Umbilical cord (tissue), 2 donors: ENCODE data around the gene RRP1B. TPM values are rescaled to one million over a fixed set of nuclear protein-coding genes. Genes with fewer than 3 reads are reported as not detected.
"Not testable (repeated sequence)": the region's sequence is repeated elsewhere in the genome, so short reads cannot be mapped to it uniquely, and the experiment has no call there.

Experiments used
- DNase-seq: peaks from one replicate; pipeline ENCODE4 v3.0.0-alpha.2; 2015; ENCODE audit warnings: low spot score
- total RNA-seq: library from RNA; depleted of rRNA; stranded (reverse); fragments of >200 nt; gene quantifications from one replicate; pipeline ENCODE4 v1.2.3, GENCODE V29; 2014; ENCODE audit warnings: low replicate concordance; ENCODE audit not compliant: insufficient read depth

RRP1B gene
- total RNA-seq, 1 donor from 2014 or later: 16.1 TPM

DNA sequence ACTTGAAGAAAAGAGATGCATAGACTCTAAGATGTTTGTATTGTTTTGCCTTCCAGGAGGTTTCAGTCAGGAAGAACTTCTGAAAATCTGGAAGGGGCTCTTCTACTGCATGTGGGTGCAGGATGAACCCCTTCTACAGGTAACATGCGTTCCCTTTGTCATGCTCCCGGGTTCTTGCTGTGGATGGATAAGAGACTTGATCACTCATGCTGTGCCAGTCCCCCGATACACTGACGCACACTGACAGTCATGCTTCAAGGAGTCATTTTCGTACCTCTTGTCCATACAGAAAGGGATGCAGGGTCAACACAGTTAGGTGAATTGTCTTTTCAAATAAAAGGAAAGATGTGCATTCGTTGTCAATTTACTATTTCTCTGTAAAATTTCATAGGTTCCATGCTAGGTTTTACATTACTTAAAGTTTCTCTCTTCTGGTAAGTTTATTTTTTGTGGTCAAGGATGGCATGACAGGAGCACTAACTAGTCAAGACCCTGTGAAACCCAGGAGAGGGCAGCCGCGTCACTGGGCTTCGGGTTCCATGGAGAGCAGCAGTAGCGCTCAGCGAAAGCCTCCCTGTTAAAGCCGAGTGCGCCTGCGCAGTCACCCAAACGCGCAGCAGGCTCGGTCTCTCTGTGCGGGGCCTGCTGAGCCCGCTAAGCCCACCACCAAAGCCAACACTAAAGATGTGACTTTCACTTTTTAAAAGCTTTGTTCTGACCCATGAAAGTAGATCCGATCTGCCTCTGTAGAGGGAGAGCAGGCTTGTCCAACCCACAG, 10.7 kb downstream of the RRP1B start:
- DNase-seq: no peak

DNA sequence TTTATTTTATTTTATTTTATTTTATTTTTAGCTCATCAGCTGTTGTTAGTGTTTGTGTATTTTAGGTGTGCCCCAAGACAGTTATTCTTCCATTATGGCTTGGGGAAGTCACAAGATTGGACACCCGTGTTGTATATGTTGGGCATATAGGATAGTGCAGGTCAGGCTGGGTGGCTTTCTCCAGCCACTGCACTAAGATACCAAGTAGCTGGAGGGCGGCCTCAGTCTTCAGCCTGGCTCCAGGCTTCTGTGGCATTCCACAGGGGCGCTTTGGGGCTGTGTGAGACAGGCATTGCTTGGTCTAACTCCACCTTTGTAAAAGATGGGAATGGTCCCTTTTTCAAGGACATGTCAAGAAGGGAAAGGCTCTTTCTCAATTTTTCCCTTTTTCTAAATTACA, 16.5 kb downstream of the RRP1B start:
- DNase-seq: no peak

DNA sequence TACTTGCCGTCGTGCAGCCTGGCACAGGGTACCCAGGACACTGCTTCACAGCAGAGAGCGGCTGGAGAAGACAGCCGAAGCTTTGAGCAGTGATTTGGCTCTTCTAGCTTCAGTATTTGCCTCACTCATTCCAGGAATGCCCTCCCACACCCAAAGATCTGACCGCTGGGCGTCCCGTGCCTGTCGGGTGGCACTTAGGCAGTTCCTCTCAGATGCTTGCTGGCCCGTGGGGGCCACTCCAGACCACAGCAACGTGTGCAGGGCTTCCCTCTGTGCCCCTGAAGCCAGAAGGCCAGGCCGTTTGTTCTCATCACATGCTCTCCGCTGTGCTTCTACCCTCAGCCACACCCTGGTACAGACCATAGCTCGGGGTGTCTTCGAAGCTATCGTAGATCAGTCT, 17.0 kb downstream of the RRP1B start:
- no peak for DNase-seq

DNA sequence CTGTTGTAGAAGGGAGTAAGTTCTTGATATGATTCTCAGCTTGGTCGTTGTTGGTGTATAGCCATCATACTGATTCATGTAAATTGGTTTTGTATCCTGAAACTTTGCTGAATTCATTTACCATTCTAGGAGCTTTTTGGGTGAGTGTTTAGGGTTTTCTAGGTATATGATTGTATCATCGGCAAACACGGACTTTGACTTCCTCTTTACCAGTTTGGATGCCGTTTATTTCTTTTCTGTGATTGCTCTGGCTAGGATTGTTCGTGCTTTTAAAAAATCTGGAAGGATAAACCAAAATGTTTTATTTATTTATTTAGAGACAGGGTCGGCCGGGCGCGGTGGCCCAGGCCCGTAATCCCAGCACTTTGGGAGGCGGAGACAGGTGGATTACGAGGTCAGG, 20.6 kb downstream of the RRP1B start:
- DNase-seq: no peak

DNA sequence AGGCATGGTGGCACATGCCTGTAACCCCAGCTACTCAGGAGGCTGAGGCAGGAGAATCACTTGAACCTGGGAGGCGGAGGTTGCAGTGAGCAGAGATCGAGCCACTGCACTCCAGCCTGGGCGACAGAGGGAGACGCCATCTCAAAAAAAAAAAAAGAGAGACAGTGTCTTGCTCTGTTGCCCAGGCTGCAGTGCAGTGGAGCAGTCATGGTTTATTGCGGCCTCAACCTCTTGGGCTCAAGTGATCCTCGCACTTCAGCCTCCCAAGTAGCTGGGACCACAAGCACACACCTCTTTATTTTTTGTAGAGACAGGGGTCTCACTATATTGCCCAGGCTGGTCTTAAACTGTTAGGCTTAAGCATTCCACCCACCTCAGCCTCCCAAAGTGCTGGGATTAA, 21.1 kb downstream of the RRP1B start:
- DNase-seq: not testable (repeated sequence)

DNA sequence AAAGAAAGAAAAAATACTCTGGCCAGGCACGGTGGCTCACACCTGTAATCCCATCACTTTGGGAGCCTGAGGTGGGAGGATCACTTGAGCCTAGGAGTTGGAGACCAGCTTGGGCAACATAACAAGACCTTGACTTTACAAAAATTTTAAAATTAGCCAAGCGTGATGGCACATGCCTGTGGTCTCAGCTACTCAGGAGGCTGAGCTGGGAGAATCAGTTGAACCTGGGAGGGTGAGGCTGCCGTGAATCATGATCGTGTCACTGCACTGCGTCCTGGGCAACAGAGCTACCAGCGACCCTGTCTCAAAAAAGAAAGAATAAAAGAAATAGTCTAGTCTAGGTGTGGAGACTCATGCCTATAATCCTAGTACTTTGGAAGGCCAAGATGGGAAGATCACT, 22.3 kb downstream of the RRP1B start:
- DNase-seq: no peak

DNA sequence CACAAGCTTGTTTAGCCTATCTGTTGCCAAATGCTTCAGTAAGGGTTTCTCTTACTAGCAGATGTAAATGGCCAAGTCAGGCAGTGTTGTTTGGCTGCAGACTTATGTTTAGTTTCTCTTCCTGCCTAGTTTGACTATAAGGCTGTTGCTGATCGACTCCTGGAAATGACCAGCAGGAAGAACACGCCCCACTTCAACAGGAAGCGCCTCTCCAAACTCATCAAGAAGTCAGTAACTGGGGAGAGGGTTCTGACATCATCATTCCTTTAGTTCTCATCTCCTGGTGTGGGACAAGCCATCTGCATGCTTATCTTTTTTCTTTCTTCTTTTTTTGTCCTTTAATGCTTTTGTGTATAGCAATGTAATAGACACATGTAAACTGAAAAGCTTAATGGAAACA, 25.1 kb downstream of the RRP1B start:
- no peak for DNase-seq

DNA sequence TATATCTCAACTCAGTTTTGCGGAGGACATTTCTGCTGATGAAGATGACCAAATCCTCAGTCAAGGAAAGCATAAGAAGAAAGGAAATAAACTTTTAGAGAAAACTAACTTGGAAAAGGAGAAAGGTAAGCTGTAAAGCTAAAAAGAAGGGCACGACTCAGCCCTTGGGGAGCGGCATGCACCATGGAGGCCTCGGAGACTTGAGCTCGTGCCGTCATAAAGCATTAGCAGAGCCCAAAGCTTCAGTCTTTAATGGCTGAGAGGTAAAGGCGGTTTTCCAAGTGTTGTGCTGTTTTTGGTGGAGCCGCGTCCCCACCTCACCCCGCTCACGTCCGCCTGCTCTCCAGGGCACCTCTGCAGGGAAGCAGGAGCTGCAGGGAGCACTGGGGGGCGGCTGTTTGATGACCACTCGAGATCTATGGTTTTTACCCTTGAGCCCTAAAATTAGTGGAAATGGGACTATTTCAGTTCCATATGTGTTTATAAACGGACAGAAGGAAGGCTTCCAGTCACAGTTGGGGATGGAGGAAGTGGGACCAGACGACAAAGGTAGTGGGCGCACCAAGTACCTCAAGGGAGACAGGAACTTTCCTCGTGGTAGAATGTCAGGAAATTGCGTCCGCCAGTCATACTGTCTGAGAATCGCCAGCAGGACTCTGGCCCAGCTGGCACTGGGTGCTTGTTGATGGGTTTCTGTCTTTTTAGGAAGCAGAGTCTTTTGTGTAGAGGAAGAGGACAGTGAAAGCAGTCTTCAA, 27.6 kb downstream of the RRP1B start:
- no peak for DNase-seq

DNA sequence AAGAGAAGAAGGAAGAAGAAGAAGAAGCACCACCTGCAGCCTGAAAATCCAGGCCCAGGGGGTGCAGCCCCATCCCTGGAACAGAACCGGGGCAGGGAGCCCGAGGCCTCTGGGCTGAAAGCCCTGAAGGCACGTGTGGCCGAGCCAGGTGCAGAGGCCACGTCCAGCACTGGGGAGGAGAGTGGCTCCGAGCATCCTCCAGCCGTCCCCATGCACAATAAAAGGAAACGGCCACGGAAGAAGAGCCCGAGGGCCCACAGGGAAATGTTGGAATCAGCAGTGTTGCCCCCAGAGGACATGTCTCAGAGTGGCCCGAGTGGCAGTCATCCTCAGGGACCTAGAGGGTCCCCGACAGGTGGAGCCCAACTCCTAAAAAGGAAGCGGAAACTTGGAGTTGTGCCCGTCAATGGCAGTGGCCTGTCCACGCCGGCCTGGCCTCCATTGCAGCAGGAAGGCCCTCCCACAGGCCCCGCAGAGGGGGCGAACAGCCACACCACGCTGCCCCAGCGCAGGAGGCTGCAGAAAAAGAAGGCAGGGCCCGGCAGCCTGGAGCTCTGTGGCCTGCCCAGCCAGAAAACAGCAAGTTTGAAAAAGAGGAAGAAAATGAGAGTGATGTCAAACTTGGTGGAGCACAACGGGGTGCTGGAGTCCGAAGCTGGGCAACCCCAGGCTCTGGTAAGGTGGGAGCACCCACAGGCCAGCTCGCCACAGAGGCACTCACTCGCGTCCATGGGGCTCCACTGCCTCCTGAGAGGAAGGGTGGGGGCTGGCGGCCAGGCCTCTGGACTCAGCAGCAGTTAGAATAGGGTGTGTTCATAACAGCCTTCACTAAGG, 28.4 kb downstream of the RRP1B start:
- DNase-seq: no peak

DNA sequence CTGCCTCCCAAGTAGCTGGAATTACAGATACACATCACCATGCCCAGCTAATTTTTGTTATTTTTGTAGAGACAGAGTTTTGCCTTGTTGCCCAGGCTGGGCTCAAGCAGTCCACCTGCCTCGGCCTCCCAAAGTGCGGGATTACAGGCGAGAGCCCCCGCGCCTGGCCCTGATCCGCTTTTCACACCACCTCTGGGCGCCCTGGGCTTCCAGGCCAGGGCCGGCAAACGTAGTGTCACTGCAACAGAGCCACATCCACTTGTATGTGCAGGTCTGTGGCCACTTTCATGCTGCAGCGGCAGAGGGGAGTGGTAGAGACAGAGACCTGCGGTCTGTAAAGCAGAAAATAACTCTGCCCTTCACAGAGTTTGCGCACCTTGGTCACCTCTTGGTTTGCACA, 29.5 kb downstream of the RRP1B start:
- DNase-seq: no peak

DNA sequence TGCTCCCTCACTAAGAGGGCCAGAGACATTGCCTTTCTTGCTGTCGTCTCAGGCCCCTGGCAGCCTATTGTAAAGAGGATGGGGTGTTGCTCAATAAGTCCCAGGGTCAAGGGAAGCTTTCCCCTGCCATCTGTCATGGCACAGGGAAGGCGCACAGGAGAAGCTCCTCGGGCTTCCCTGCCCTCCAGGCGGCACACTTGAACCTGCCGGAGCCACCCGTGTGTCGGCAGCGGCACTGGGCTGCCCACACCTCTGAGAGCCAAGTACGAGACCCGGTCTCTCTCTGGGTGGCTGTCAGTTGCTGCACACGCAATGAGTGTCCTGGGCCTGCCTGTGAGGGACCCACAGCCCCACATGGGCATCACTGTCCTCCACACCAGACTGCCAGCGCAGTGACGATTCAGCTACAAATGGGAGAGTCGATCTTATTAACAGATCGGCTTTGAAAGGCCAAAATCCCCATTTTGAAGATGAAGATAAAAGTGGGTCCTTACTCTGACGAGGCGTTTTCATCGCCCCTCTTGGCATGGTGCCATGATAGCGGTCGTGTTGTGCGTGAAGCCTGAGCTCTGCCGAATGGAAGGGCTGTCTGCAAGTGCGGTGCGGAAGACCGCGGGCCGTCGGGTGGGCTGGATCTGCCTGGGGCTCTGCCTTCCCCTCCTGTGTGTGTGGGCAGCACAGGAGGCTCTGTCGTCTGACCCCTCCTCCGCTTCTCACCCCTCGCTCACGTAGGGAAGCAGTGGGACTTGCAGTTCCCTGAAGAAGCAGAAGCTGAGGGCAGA, 30.4 kb downstream of the RRP1B start:
- DNase-seq: no peak

DNA sequence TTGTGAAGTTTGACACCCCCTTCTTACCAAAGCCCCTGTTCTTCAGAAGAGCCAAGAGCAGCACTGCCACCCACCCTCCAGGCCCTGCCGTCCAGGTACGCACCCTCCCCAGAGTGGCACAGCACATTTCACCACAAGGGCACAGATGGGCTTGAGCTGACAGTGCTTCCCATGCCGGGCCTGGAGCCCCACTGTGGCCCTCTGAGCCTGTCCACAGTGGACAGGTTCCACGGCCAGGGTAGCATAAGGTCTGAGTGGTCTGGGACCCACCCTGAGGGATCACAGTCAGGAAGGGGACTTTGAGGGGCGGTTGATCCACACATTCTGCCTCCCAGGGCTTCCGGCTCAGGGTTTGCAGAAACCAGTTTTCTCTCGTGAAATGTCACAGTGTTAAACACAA, 31.0 kb downstream of the RRP1B start:
- no peak for DNase-seq

DNA sequence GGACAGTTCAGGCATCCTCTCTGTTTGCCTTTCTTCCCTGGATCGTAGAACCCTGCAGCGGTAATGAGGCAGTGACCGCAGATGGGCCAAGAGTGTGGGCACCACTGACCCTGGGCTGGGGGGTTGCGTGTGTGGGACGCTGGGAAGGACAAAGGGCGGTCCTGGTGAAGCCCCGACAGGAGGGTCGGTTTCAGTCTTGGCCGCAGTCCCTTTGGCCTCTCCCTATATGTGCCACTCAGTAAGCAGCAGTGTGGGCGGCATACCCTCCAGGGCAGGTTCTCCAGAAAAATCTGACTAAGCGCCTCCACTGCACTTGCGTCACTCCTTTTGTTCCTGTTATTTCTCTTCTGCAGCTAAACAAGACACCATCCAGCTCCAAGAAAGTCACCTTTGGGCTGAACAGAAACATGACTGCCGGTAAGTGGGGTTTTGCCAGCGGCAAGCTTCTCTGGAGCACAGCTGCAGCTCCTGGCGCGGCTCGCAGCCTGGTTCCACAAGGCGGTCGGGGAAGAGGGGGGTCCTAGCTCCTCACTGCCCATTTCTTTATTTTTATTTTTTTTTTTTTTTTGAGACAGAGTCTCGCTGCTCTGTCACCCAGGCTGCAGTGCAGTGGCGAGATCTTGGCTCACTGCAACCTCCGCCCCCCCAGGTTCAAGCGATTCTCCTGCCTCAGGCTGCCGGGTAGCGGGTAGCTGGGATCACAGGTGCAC, 31.9 kb downstream of the RRP1B start:
- no peak for DNase-seq

DNA sequence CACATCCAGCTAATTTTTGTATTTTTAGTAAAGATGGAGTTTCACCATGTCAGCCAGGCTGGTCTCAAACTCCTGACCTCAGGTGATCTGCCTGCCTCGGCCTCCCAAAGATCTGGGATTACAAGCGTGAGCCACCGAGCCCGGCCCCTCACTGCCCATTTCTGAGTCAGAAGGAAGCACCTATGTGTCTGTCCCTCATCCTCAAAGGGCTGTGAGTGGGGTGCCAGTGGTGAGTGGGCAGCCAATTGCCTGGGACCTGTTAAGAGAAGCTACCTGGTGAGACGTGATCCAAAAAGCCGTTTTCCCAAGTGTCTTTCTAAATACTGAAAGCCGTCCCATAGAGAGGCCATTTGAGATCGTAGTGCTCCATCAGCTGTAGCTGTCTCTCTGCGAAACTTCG, 32.4 kb downstream of the RRP1B start:
- no peak for DNase-seq

DNA sequence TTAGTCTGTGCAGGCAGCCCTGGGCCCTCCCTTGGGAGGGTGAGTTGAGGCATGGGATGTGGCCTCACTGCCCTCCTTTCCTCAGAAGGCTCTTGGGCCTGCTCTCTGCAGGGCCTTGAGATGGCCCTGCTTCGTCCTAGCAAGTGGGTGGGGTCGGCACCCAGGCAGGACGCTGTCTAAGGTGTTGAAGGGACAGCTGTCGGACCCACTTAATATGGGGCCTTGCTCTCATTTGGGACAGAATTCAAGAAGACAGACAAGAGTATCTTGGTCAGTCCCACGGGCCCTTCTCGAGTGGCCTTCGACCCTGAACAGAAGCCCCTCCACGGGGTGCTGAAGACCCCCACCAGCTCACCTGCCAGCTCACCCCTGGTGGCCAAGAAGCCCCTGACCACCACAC, 33.6 kb downstream of the RRP1B start:
- DNase-seq: no peak

DNA sequence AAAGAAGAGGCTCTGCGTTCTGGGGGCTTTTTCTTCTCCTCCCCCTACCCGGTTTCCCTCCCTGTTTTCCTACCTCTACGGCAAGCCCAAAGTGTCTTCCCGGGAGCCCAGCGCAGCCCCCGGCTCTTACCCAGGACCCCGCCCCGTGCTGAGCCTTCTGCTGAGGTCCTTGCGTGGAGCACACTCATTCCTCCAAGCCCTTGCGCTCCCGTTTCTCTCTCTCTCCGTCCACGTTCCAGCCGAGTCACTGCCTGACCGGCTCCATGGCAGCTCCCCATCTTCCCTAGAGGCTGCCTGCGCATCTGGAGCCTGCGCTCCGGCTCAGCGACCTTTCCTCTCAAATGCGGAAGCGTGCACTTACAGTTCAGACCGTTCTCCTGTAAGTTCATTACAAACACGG, 34.6 kb downstream of the RRP1B start:
- no peak for DNase-seq

DNA sequence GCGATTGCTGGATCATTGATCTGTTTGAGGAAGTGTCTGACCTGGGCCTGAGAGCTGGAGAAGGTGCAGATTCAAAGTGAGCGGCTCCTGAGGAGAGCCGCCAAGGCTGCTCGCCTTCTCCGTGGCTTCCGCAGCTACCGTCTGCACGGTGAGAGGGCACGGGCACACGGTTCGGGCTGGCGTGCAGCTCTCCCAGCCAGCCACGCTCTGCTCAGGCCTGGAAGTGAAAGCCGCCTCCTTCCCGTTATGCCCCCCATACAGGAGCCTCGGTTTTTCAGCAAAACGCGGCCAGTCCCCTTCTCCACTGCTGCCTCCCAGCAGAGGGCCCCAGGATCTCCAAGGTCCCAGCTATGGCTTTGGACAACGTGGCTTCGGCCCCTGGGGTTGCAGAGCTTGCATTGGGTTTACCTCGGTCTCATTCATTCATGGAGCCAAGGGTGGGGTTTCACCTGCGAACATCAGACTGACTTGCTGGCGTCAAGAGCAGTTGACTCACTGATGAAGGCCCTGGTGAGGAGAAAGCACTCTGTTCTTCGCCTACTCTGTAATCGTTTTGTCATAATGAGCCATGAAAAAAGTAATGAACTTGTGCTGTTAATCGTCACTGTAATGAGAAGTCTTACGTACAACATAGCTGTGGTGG, 35.2 kb downstream of the RRP1B start:
- DNase-seq: no peak

DNA sequence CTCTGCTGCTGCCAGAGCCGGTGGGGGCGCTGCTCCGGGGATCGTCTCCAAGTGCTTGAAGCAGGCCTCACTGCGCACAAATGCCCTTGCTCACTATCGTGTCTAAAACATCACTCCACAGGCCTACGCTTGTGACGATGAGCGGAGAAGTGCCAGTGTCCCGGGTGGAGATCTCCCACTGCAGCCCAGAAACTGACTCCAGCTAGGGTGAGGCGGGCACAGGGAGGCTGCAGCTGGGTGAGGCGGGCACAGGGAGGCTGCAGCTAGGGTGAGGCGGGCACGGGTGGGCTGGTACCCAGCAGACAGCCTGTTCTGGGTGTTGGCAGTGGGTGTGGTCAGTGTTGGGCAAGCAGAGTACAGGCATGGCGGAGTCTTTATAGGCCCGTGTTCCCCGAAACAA, 36.9 kb downstream of the RRP1B start:
- DNase-seq: no peak

DNA sequence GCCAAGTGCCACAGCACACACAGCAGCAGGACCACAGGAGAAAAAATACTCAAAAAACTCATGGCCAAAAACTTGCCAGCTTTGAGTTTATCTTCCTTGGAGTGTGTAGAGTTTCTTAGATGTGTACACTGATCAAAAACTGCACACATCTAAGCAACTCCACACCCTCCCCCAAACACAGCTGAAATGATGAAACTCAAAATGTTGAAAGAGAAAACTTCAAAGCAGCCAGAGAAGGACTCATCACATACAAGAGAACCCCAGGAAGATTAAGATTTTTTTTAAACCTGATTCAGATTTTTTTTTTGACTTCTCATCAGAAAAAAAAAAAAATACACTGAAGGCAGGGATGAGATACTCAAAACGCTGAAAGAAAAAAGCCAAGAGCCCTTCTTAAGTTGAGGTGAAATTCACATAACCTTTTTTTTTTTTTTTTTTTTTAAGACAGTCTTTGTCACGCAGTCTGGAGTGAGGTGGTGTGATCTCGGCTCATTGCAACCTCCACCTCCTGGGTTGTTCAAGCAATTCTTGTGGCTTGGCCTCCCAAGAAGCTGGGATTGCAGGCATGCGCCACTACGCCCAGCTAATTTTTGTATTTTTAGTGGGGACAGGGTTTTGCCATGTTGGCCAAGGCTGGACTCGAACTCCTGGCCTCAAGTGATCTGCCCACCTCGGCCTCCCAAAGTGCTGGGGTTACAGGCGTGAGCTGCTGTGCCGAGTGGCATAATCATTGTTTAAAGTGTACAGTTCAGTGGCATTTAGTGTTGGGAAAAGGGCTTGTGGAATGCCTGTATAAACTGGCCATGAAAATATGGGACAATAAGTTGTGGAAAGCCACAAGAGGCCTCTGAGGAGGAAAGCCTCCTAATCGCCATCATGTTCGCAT, 38.6 kb downstream of the RRP1B start:
- DNase-seq: no peak

DNA sequence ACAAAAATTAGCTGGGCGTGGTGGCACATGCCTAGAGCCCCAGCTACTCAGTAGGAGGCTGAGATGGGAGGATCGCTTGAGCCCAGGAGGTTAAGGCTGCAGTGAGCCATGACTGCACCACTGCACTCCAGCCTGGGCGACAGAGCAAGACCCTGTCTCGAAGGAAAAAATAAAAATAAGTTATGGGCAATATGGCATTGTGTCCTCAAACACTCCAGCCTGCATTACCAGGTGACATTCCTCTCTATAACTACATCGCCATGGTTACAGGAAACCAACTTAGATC, 40.1 kb downstream of the RRP1B start:
- DNase-seq: not testable (repeated sequence)
